Endothelial cell of umbilical vein (primary cell): ENCODE results near the gene NLRC3.

Experiments
- POLR2A ChIP-seq: IDR thresholded peaks from 2 replicates; pipeline ENCODE4 v1.6.1; 2012; ENCODE audit warnings: low read depth, mild to moderate bottlenecking, control low read depth, low read length
- POLR2AphosphoS5 ChIP-seq: IDR thresholded peaks from 2 replicates; pipeline ENCODE4 v1.6.1; 2012; ENCODE audit warnings: low read depth, mild to moderate bottlenecking, control low read depth, low read length, moderate library complexity; ENCODE audit not compliant: insufficient read depth
- TF ChIP-seq, protein P1 (sequence below), 2 donors: IDR thresholded peaks; 1 replicate in 1 of 2; 2 replicates in 1 of 2; pipeline ENCODE4 v1.5.1; 2011; ENCODE audit warnings: low read length in 2 of 2, mild to moderate bottlenecking in 2 of 2, moderate library complexity in 2 of 2, control low read depth in 1 of 2, inconsistent platforms in 1 of 2, low read depth in 1 of 2; ENCODE audit not compliant: insufficient read depth in 1 of 2; ENCODE audit errors: extremely low read depth in 1 of 2

- TF ChIP-seq, protein P1, sequence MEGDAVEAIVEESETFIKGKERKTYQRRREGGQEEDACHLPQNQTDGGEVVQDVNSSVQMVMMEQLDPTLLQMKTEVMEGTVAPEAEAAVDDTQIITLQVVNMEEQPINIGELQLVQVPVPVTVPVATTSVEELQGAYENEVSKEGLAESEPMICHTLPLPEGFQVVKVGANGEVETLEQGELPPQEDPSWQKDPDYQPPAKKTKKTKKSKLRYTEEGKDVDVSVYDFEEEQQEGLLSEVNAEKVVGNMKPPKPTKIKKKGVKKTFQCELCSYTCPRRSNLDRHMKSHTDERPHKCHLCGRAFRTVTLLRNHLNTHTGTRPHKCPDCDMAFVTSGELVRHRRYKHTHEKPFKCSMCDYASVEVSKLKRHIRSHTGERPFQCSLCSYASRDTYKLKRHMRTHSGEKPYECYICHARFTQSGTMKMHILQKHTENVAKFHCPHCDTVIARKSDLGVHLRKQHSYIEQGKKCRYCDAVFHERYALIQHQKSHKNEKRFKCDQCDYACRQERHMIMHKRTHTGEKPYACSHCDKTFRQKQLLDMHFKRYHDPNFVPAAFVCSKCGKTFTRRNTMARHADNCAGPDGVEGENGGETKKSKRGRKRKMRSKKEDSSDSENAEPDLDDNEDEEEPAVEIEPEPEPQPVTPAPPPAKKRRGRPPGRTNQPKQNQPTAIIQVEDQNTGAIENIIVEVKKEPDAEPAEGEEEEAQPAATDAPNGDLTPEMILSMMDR (IDR thresholded peaks at IDR 0.05; ENCODE audit: extremely low read depth in 1 of 2, insufficient read depth in 1 of 2, low read depth in 1 of 2, low read length in 2 of 2) = no peak
- TF ChIP-seq POLR2A = no peak
- no peak for TF ChIP-seq POLR2AphosphoS5
These were observed 1.7 kb downstream of the NLRC3 start for GRCh38 chr16:3575491-3575890.
